ENCODE results near the gene NEU2. TPM values are rescaled to one million over a fixed set of nuclear protein-coding genes. Genes with fewer than 3 reads are reported as not detected.

The NEU2 gene
- polyA plus RNA-seq, 2 of the 4 experiments (the other 2 are of a cell fraction): not detected

GRCh38 chr2:233022561-233022960 lies 9.9 kb upstream of the NEU2 start:
- H3K9me3 ChIP-seq: peaks cover 3% of the 10 kb centered on the region; the same call in 1 of the 3 replicates
- no peak overlapping the region for H3K4me2 ChIP-seq
- TF ChIP-seq ZNF302 (CRISPR knock-in tag; IDR thresholded peaks at IDR 0.05) (no peak), HOXA7 (CRISPR knock-in tag; IDR thresholded peaks at IDR 0.05) (no peak)
- peaks cover 17% of the 10 kb centered on the region for H3K4me1 ChIP-seq
- WGBS (ENCODE audit: missing lambda C conversion rate): 84% methylated on average over 8 of the region's 8 CpGs
- H3K27ac ChIP-seq: no peak overlapping the region
- ATAC-seq (no peak), FAIRE-seq (no peak), DNase-seq (ENCODE audit: low read depth in 1 of 2, low spot score in 1 of 2) (no peak)
- H3K4me3 ChIP-seq: no peak overlapping the region
- ChIA-PET CTCF (interaction anchor here (1.4 kb wide), 1 partner anchor 31 kb away, joined by 4 read pairs; no protein-coding TSS in a partner anchor), POLR2A (no interaction called here)

GRCh38 chr2:233023007-233023760 lies 9.3 kb upstream of the NEU2 start:
- no peak for DNase-seq (ENCODE audit: low read depth in 1 of 2, low spot score in 1 of 2)
- Histone ChIP-seq H3K4me3 (no peak overlapping the region), H3K4me2 (no peak overlapping the region), H3K4me1 (peaks cover 17% of the 10 kb centered on the region), H3K9me3 (0 out of 3 replicates have a peak, but pooled peaks cover 2% of the 10 kb centered on the region), H3K27ac (peak overlapping the region in 1 of 2 experiments; percentile 45; a peak in 3 of 6 replicates)
- POLR2A ChIA-PET: no interaction called here
- no peak for FAIRE-seq
- no peak for TF ChIP-seq PBX3 (IDR thresholded peaks at IDR 0.05)
- no peak for TF ChIP-seq KDM5A (IDR thresholded peaks at IDR 0.05)
- TF ChIP-seq JUNB (IDR thresholded peaks at IDR 0.05): no peak
- TF ChIP-seq CEBPB (IDR thresholded peaks at IDR 0.05): no peak
- TF ChIP-seq BHLHE40 (IDR thresholded peaks at IDR 0.05; ENCODE audit: low read depth, low read length): no peak
- no peak for TF ChIP-seq HOXB13 (CRISPR knock-in tag; IDR thresholded peaks at IDR 0.05; ENCODE audit: low read depth)
- no peak for TF ChIP-seq RARB (CRISPR knock-in tag; IDR thresholded peaks at IDR 0.05)
- no peak for TF ChIP-seq E2F6 (IDR thresholded peaks at IDR 0.05; ENCODE audit: borderline replicate concordance, low read depth)
- no peak for TF ChIP-seq FOSL2 (IDR thresholded peaks at IDR 0.05)
- TF ChIP-seq FOSL2 (CRISPR knock-in tag; IDR thresholded peaks at IDR 0.05): no peak
- TF ChIP-seq RNF2 (IDR thresholded peaks at IDR 0.05; ENCODE audit: borderline replicate concordance, low read depth): no peak
- TF ChIP-seq CBX2 (IDR thresholded peaks at IDR 0.05; ENCODE audit: borderline replicate concordance, low read depth): no peak
- no peak for TF ChIP-seq SREBF2 (IDR thresholded peaks at IDR 0.05)
- TF ChIP-seq SMC3 (IDR thresholded peaks at IDR 0.05): no peak
- TF ChIP-seq POLR2A (IDR thresholded peaks at IDR 0.05; ENCODE audit: low read length): no peak
- no peak for TF ChIP-seq MAX (IDR thresholded peaks at IDR 0.05)
- no peak for TF ChIP-seq CTCF (IDR thresholded peaks at IDR 0.05)
- TF ChIP-seq HOXA7 (CRISPR knock-in tag; IDR thresholded peaks at IDR 0.05): no peak
- no peak for TF ChIP-seq RAD21 (conservative IDR thresholded peaks at IDR 0.05 in 1 of 2, IDR thresholded peaks at IDR 0.05 in 1 of 2)
- 83% methylated on average over 14 of the region's 18 CpGs for WGBS (ENCODE audit: missing lambda C conversion rate)
- ATAC-seq: no peak
- CTCF ChIA-PET: interaction anchor here (1.8 kb wide), 1 partner anchor 42 kb away, joined by 5 read pairs; no protein-coding TSS in a partner anchor

Measured in A549 (cell line).